ENCODE data around the gene KLF6.

Gene KLF6

DNA sequence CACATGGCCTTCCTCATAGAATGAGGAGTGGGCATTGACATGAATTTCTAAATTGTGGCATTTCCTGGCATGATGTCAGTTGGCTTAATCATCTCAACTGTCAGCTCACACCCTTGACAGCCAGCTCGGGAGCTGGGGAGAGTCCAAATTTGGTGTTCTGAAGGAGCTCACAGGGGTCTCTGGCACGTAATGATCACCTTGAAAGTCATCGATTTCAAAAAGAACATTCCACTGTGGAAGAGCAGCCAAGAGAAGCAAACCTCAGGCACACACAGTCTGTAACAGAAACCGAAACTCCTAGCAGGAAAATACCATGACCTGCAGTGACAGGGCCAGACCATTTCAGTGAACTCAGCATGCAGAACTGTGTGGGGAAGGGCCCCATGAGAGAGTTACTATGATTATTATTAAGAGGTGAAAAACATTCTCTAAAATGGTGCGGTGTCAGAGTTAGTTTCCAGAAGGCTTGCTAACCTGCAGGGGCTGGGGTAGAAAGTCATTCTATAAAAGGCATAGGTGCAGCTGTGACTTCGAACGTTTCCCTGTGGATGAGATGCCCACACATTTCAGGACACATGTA lies 26.4 kb upstream of the KLF6 start:
- DNase-seq (ENCODE audit: low read depth in 1 of 2, low spot score in 1 of 2), result no peak

GRCh38 chr10:3808689-3809199 lies 23.7 kb upstream of the KLF6 start:
- no peak for DNase-seq (ENCODE audit: low read depth in 1 of 2, low spot score in 1 of 2)

DNA sequence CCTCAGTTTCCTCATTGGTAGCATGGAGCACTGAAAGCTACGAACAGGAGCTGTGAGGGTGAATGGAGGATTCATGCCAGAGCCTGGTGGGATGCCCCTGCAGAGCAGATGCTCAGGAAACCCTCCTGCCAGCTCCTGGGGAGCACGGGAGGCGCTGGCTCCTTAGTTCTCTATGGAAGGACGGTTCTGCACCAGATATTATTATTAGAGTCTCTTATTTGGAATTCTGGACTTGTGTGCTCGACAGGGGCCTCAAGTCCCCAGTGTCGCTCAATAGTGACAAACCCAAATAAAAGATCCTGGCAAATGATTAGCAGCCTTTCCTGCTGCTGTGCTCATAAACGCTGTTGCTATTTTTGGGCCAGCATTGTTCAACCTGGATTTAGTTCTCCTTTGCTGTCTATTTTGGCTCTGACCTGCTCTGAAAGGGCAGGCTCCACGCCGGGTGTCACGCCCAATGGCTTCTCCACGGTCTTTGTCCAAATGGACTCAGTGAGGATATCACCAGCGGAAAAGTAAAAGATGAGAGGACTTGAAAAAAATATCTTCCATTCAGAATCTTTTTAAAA lies 23.0 kb upstream of the KLF6 start:
- no peak for DNase-seq (ENCODE audit: low read depth in 1 of 2, low spot score in 1 of 2)

DNA sequence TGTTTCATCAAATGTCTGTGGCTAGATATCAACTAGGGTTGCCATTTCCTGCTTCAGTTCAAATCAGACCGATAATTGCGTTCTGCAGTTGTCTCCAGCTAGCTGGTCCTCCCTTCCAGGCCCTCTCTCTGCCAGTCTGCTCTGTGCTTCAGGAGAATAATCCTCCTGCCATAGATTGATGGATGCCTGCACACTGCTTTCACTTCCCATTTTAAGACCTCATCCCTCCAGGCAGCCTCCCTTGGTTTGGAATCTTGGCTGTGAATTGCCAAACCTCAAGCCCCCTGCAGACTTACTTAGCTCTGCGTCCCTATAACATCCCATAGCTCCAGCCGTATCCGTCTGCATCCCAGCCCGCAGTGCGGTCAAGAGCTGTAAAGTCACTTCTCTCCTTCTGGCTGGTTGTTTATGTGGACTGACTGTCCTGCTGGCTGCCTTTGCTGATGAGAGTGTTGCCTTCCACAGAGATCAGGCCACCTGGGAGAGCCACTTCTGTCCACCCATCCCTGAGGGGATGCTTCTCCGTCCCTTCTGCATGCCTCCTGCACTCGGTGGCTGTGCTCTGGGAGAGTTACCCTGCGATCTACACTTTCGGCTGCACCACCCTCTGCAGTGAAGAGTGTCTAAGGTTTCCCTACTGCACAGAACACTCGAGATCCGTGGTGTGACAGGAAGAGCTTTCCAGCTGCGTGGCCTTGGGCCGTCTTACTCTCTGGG lies 22.4 kb upstream of the KLF6 start:
- DNase-seq (ENCODE audit: low read depth in 1 of 2, low spot score in 1 of 2), result no peak

- DNase-seq (ENCODE audit: low read depth in 1 of 2, low spot score in 1 of 2), result no peak
Measured at GRCh38 chr10:3806603-3807002, 21.6 kb upstream of the KLF6 start.

- no peak for DNase-seq (ENCODE audit: low read depth in 1 of 2, low spot score in 1 of 2)
Measured at GRCh38 chr10:3805791-3806461, 20.9 kb upstream of the KLF6 start.

DNA sequence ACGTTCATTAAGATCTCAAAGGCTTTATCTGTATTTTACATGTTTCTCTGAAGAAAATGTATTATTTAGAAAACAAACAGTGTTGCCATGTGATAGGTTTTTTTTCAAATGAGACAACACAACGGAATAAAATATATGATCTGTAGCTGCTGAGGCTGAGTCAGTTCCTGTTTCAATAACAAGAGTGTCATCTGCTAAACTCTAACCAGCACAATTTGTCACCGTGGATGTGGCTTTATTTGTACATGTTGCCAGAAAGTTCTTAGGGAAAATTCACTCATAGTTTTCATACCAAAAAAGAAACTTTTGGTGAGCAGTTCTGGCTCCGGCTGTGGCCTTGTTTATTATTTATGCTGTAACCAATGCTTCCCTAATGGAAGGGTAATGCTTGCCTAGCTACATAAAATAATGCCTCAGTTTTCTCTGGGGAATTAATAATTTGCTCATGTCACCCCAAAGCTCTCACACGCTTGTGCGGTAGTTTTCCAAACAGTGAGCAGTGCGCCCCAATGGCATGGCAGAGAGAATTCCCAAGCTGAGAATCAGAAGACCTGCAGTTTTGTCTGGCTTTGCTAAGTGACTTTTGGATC lies 20.3 kb upstream of the KLF6 start:
- DNase-seq (ENCODE audit: low read depth in 1 of 2, low spot score in 1 of 2), result no peak

GRCh38 chr10:3803927-3804741 lies 19.1 kb upstream of the KLF6 start:
- DNase-seq (ENCODE audit: low read depth in 1 of 2, low spot score in 1 of 2), result no peak

DNA sequence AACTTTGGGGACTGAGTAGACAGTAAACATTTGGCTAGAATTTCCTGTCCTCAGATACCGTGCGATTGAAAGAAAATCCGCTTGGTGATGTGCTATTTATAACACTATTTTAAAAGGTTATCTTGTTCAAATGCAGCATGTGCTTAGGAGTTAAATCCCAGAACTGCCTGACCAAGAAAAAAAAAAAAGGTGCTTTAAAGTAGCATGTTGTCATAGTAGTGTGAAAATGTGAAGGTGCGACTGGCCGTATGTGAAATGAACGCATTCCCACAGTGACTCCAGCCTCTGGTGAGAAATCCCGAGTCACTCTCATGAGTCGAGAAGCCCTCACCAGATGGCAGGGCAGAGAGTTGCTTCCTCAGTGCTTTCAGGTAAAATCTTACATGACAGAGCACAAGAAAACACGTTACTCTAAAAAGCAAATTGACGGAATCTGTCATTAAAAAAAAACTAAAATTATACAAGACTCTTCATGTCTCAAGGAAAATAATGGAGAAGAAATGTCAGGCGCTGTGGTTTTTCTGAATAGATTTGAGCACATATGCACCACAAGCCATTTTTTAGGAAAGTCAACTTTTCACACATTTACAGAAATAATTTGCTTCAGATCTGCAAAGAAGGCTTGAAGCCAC lies 18.4 kb upstream of the KLF6 start:
- no peak for DNase-seq (ENCODE audit: low read depth in 1 of 2, low spot score in 1 of 2)

DNA sequence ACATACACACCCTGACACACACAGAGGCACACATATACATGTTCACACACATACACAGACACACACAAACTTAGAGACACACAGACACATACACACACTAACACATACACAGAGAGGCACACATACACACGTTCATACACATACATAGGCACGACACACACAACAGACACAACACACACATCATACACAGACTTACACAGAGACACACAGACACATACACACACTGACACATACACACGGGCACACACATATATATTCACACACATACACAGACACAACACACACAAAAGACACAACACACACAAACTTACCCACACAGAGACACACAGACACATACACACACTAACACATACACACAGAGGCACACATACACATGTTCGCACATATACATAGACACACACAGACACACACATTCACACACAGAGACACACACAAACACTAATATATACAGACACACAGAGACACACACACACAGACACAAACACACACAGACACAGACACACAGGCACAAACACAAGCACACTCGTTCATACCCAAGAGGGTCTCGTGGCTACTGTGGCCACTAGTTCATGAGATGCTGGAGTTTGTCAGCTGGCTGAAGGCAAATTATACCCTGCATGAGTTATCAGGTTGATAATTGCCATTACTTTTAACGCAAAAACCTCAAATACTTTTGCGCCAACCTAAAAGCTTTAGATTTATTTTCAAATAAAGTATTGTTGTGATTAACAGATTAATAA lies 17.7 kb upstream of the KLF6 start:
- DNase-seq (ENCODE audit: low read depth in 1 of 2, low spot score in 1 of 2), result no peak

DNA sequence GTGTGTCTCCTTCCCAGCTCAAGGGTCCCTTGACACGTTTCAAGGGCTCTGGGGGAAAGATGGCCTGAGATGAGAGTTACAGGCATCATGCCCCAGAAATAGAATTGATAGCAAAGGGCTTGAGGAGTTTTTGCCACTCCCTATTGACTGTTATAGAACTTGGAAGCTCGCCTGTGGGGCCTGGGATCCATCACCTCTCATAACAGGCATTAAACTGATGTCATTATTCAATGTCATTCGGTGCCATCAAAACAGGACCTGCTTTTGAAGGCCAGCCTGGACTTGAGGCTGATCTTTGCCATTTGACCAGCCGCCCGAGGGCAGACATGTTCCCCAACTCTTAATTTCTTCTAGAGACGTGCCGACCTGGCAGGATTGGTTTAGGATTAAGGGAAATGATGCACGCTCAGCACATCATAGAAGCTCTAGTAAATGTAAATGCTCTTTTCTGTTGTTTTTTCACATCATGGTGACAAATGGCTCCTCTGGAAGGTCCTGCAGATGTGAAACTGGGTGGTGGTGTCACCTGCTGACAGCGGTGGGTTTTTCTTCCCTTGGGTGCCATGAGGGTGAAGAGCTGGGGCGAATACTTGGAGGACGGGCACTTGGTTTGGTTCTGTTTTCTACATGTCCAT lies 16.7 kb upstream of the KLF6 start:
- DNase-seq (ENCODE audit: low read depth in 1 of 2, low spot score in 1 of 2), result no peak

- DNase-seq (ENCODE audit: low read depth in 1 of 2, low spot score in 1 of 2), result no peak
Measured at GRCh38 chr10:3800586-3800985, 15.6 kb upstream of the KLF6 start.

DNA sequence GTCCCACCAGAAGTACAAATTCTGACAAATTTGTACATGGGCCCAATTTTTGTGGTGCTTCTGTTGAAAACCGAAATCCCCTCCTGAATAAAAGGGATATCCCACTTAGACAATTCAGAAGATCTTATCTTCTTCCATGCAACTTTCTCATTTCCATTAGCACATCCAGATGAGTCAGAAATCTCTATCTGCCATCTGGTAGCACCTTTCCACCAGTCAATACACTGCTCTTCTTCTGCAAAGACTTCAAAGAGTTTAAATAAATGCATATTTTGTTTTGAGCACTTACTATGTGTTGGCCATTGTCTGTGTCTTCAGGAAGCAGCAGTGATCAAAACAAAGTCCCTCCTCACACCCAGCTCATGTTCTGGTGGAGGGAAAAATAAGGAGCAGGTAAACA lies 12.7 kb upstream of the KLF6 start:
- no peak for DNase-seq (ENCODE audit: low read depth in 1 of 2, low spot score in 1 of 2)

GRCh38 chr10:3793553-3793952 lies 8.5 kb upstream of the KLF6 start:
- no peak for DNase-seq (ENCODE audit: low read depth in 1 of 2, low spot score in 1 of 2)

DNA sequence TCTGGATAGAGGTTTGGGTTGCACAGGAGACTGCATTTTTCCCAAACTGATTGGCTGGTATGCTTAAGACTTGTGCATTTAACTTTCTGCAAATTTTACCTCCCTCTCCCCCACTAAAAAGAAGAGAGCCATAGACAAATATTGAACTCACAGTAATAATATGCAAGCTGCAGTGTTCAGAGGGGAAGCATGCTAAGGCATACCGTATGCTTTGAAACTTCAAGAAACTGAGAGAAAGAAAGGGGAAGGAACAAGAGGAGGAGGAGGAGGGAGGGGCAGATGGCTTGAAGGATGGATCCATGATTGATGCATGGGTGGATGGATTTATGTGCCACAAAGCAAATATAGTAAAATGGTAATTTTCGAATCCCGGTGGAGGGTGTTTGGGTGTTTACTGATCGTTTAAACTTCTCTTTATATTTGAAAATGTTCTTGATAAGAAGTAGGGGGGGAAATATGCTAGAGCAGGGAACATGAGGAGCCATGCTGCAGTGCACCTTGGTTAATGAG lies 7.8 kb upstream of the KLF6 start:
- no peak for DNase-seq (ENCODE audit: low read depth in 1 of 2, low spot score in 1 of 2)

GRCh38 chr10:3791974-3792633 lies 7.1 kb upstream of the KLF6 start:
- DNase-seq (ENCODE audit: low read depth in 1 of 2, low spot score in 1 of 2), result no peak

- no peak for DNase-seq (ENCODE audit: low read depth in 1 of 2, low spot score in 1 of 2)
Measured at GRCh38 chr10:3790858-3791257, 5.8 kb upstream of the KLF6 start.

DNA sequence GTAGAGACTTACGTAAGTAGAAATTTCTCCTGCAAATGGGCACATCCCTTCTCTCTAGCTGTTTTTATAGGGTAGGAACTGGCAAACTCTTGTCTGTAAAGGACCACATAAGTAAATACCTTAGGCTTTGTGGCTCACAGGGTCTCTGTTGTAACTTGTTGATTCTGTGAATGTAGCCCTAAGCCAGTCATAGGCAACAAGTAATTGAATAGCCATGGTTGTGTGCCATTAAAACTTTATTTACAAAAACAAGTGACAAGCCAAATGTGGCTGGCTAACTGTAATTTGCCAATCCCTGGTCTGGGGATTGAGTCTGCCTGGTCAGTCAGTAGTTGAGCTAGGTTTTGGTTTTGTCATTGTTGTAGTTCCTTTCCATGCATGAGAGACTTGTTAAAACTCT lies 5.3 kb upstream of the KLF6 start:
- DNase-seq (ENCODE audit: low read depth in 1 of 2, low spot score in 1 of 2), result no peak

DNA sequence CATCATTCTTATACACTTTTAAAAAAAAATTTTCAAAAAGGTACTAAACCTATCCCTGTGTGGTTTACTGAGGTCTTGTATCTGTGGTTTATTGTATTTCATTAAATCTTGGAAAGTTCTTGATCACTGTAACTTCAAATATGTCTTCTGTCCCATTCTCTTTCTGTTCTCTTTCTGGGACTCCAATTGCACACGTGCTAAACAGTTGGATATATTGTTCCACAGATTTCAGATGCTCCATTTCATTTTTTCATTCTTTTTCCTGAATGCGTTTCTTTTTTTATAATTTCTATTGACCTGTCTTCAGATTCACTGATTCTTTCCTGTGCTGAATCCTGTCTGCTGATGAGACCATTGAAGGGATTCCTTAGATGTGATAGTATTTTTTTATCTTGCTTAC lies 4.6 kb upstream of the KLF6 start:
- DNase-seq (ENCODE audit: low read depth in 1 of 2, low spot score in 1 of 2), result no peak

All from stimulated activated CD4-positive, alpha-beta T cell treated with anti-CD3 and anti-CD28 coated beads, Interleukin-15, amount 100 ng/mL, for 1 hour (primary cell).